NT2/D1 (cell line): Measurements from ENCODE around the gene PRPH2.

Experiments
- YY1 ChIP-seq: IDR thresholded peaks from 2 replicates; pipeline ENCODE4 v1.6.1; 2011; ENCODE audit not compliant: insufficient read length, insufficient read depth
- ZNF274 ChIP-seq: IDR thresholded peaks from 2 replicates; pipeline ENCODE4 v1.6.1; 2011; ENCODE audit warnings: mild to moderate bottlenecking, low read depth, low read length

GRCh38 chr6:42711930-42712329, 10.5 kb downstream of the PRPH2 start:
- TF ChIP-seq YY1 (no peak), ZNF274 (no peak)
